Measurements from ENCODE around the gene PAPOLA.

PAPOLA gene

GRCh38 chr14:96587823-96588385 lies 85.7 kb downstream of the PAPOLA start:
- no peak for DNase-seq

- no peak for DNase-seq
These were observed 86.5 kb downstream of the PAPOLA start for GRCh38 chr14:96588410-96589257.

GRCh38 chr14:96589577-96589976 lies 87.4 kb downstream of the PAPOLA start:
- DNase-seq = no peak

DNA sequence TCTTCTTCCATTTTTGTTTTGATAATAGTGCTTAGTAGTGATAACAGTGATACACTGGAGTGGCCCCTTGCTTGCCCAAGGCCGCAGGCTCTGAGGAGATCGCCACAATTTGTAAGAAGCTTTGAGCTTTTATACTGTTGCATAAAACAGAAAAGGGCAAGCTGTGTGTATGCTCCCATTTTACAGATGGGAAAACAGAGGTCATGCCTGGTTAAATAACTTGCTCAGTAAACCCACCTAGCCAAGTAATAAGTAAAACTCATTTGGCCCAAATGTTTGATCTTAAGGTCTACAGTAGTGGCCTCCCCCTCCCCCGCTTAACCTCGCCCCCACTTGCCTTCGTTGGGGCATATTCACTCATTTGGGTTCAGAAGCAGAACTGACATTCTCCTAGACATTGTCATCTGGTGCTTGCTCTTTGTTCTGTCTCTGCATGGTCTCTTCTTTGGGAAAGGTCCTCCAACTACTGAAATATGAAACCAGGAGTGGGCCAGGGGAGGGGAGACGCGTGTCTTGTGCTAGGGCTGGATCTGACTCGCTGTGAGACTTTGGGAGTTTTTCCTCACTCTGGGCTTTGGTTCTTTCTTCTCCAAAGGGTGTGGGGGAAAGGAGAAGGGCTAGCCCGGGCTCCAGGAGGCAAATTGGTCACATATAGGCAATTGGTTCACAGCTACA lies 88.1 kb downstream of the PAPOLA start:
- no peak for DNase-seq

DNA sequence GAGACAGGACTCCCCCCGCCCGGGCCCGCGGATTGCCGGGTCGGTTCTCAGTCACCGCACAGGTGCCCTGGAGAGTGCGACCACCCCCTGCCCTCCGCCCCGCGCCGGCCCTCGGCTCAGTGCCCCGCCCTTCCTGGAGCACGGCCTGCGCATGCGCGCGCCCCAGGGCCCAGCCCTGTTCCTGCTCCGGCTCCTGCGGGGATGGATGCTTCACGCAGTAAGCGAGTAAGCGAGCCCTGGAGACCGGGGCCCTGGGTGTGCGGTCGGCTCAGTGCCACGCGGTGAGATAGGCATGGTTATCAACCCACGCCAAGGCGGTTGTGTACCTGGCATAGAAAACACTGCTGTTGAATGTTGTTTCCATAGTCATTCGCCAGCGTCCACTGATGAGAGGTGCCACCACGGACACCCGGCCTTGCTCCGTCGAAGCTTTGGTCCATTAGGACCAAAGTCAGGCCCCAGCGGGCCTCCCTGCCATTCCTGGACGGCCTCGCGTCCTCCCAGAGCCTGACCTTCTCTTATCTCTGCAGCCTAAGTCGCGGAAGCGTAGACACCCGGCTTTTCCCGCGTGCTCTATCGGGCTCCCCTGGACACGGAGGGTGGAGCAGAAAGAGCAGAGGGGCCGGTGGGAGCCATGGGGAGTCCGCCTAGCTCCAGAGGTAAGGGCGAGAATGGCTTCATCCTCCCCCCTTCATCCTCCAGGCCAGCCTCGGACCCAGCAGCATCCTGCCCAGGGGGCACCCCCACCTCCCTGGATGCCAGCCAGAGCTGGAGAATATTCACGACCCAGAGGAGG lies 90.6 kb downstream of the PAPOLA start:
- peak; percentile 54 for DNase-seq

- no peak for DNase-seq
These were observed 92.8 kb downstream of the PAPOLA start for GRCh38 chr14:96594961-96595360.

DNA sequence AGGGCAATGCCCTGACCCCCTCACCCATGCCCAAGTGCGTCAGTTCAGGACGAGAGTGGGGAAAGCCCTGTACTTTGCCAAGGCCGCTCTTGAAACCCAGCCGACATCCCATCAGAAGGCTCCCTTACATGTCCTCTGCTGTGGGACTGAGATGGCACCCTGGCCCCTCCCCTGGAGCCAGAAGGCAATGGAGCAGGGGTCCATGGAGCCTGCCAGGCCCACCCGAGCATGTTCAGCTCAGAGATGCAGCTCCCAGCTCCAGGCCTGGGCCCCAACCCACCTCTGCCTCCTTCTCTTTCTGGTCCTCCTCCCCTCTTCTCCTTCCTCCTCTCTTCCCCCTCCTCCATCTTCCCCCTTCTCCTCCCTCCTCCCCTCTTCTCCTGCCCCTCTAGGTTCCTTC lies 95.5 kb downstream of the PAPOLA start:
- no peak for DNase-seq

GRCh38 chr14:96598332-96598928 lies 96.2 kb downstream of the PAPOLA start:
- no peak for DNase-seq

DNA sequence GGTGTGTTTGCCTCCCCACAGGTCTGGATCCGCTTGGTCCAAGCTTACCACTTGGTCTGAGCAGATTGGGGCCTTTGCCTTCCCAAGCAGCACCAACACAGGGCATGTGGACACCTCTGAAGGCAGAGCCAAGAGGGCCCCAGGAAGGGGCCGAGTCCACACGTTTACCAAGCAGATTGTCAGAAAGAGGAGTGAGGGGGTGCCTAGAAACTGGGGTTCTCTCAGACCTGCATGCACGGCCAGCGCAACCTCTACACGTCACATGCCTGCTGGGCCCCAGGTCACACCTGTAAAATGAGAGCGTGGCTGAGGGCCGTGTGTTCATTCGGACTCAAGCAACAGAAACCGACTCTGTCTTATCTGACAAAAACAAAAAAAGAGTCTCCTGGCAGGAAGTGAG lies 96.9 kb downstream of the PAPOLA start:
- DNase-seq = no peak

DNA sequence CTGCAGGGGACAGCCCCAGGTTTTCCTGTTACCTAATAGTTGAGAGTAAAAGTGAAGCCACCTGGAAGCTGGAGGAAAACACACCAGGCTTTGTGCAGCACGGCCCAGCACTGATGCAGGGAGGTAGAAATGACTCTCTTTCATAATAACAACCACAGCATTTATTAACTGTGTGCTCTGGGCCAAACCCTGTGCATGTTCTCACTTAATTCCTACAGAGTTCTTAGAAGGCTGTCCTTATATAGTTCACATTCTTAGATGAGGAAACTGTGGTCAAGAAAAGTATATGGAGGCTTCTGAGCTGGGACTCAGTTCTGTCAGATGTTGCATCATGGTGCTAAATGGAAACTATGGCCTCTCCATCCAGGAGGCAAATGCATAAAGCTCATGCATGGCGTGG lies 100.0 kb downstream of the PAPOLA start:
- DNase-seq = no peak

DNA sequence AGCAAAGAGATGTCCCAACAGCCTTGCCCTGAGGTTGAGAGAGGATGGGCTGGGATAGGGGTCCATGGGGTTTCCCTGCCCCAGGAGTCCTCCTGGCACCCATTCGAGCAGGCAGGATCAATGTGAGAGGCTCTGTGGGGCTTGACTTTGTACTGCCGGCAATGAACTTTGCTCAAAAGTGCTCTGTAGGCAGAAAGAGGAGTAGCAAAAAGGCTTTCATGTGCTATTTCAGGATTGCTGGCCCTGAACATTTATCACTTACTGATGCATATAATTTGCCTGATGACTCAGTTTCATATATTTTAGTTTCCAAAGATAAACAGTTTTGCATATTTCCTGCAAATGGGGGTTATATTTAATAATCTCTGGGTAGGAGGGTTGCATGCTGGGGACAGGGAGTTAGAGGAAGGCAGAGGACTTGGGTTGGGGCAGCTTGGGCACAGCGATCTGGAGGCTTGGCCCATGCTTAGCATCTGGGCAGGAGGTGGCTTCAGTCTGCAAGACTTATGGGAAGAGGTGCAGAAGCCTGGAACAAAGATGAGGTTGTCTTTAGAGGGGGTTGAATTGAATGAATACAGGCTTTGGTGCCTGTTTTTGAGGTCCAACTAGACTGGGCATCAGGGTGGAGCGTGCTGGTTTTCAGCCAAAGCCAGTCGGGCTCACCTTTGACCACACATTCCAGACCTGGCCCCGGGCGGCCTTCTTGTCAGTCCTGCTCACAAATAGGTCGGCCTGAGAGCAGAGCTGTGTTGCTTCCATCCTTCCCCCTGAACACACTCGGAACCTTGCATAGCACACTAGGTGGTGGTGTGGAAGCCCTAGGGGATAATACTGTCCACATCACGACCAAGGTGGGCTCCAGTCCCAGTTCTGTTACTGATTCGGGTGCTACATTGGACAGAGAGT lies 101.4 kb downstream of the PAPOLA start:
- no peak for DNase-seq

- no peak for DNase-seq
These were observed 112.3 kb downstream of the PAPOLA start for GRCh38 chr14:96614481-96614881.

DNA sequence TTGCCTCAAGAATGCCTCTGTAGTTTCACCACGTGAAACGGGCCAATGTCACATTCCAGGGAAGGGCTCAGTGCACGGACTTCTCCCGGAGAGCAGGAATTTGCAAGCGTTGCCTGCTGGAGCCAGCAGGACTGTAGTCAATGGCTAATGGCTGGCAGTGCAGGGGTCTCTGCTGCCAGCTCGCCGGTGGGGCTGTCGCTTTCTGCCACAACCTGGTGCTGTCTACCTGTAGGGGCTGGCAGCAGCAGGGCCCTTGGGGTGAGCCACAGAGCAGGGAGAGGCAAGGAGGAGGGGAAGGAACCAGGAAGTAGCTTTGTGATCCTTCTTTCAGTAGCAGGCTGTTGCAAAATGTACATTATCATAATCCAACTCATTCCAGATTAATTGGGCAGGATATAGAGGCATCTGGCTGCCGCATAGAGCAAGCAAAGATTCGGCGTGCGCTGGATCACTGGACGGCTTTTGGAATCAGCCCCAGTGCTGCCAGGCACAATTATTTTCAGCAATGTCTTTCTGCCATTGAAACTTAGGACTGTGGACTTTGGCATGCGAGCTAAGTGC lies 114.1 kb downstream of the PAPOLA start:
- no peak for DNase-seq
